Measurements from ENCODE around the gene COX11. TPM values are rescaled to one million over a fixed set of nuclear protein-coding genes. Genes with fewer than 3 reads are reported as not detected.

Gene COX11
- total RNA-seq, 2 donors from 2014 or later: 46.1 to 48.8 TPM

- DNase-seq (ENCODE audit: low spot score): no peak
- intact Hi-C loops (cut with DNase I): no loop called here
Observed at GRCh38 chr17:54971147-54971546, 2.7 kb upstream of the COX11 start.

GRCh38 chr17:54969658-54970572 is 1.5 kb upstream of the COX11 start:
- intact Hi-C loops (cut with DNase I): no loop called here
- DNase-seq (ENCODE audit: low spot score): no peak

GRCh38 chr17:54968988-54969332 is 506 bp upstream of the COX11 start:
- intact Hi-C loops (cut with DNase I): no loop called here
- DNase-seq (ENCODE audit: low spot score): no peak

GRCh38 chr17:54967621-54968261 is 713 bp downstream of the COX11 start:
- intact Hi-C loops (cut with DNase I): no loop called here

GRCh38 chr17:54956791-54957190 is 11.7 kb downstream of the COX11 start:
- intact Hi-C loops (cut with DNase I): no loop called here
- DNase-seq (ENCODE audit: low spot score): no peak

More at GRCh38 chr17:54967621-54968261, 713 bp downstream of the COX11 start:
- DNase-seq (ENCODE audit: low spot score): no peak

GRCh38 chr17:54951286-54951685 is 17.2 kb downstream of the COX11 start:
- DNase-seq (ENCODE audit: low spot score): no peak
- intact Hi-C loops (cut with DNase I): no loop called here

GRCh38 chr17:54950116-54950515 is 18.3 kb downstream of the COX11 start:
- intact Hi-C loops (cut with DNase I): no loop called here
- DNase-seq (ENCODE audit: low spot score): no peak

GRCh38 chr17:54948380-54948779 is 20.1 kb downstream of the COX11 start:
- DNase-seq (ENCODE audit: low spot score): no peak

GRCh38 chr17:54947396-54947795 is 21.1 kb downstream of the COX11 start:
- no peak for DNase-seq (ENCODE audit: low spot score)
- intact Hi-C loops (cut with DNase I): no loop called here

More at GRCh38 chr17:54948380-54948779, 20.1 kb downstream of the COX11 start:
- intact Hi-C loops (cut with DNase I): no loop called here

- intact Hi-C loops (cut with DNase I): no loop called here
- no peak for DNase-seq (ENCODE audit: low spot score)
Observed at GRCh38 chr17:54945671-54946070, 22.8 kb downstream of the COX11 start.

- intact Hi-C loops (cut with DNase I): no loop called here
- DNase-seq (ENCODE audit: low spot score): no peak
Observed at GRCh38 chr17:54945231-54945630, 23.2 kb downstream of the COX11 start.

- intact Hi-C loops (cut with DNase I): no loop called here
- no peak for DNase-seq (ENCODE audit: low spot score)
Observed at GRCh38 chr17:54944796-54945195, 23.7 kb downstream of the COX11 start.

- DNase-seq (ENCODE audit: low spot score): no peak
- intact Hi-C loops (cut with DNase I): no loop called here
Observed at GRCh38 chr17:54941285-54941684, 27.2 kb downstream of the COX11 start.

- no peak for DNase-seq (ENCODE audit: low spot score)
- intact Hi-C loops (cut with DNase I): no loop called here
Observed at GRCh38 chr17:54937426-54937825, 31.0 kb downstream of the COX11 start.

- intact Hi-C loops (cut with DNase I): no loop called here
- DNase-seq (ENCODE audit: low spot score): no peak
Observed at GRCh38 chr17:54937018-54937417, 31.4 kb downstream of the COX11 start.

GRCh38 chr17:54935471-54935870 is 33.0 kb downstream of the COX11 start:
- intact Hi-C loops (cut with DNase I): no loop called here
- no peak for DNase-seq (ENCODE audit: low spot score)

- intact Hi-C loops (cut with DNase I): no loop called here
- DNase-seq (ENCODE audit: low spot score): no peak
Observed at GRCh38 chr17:54933921-54934320, 34.5 kb downstream of the COX11 start.

GRCh38 chr17:54932711-54933110 is 35.7 kb downstream of the COX11 start:
- no peak for DNase-seq (ENCODE audit: low spot score)
- intact Hi-C loops (cut with DNase I): no loop called here

GRCh38 chr17:54927525-54927924 is 40.9 kb downstream of the COX11 start:
- DNase-seq (ENCODE audit: low spot score): no peak

GRCh38 chr17:54924405-54924804 is 44.0 kb downstream of the COX11 start:
- no peak for DNase-seq (ENCODE audit: low spot score)
- intact Hi-C loops (cut with DNase I): no loop called here

More at GRCh38 chr17:54927525-54927924, 40.9 kb downstream of the COX11 start:
- intact Hi-C loops (cut with DNase I): no loop called here

- DNase-seq (ENCODE audit: low spot score): no peak
- intact Hi-C loops (cut with DNase I): no loop called here
Observed at GRCh38 chr17:54920819-54921218, 47.6 kb downstream of the COX11 start.

All from posterior vena cava (tissue), 2 donors.